CD4-positive, CD25-positive, alpha-beta regulatory T cell (primary cell): ENCODE data around the gene TANK. TPM values are rescaled to one million over a fixed set of nuclear protein-coding genes. Genes with fewer than 3 reads are reported as not detected.
A peak's percentile ranks its signal among the peaks of the same experiment; 100 is the strongest.

Experiments used
- ATAC-seq, 2 donors: fragments of 150-1000 bp; cut with Tn5 transposase; one replicate each; pipeline ENCODE4 v1.10.0; 2021; ENCODE audit warnings: low read depth in 2 of 2, moderate number of reproducible peaks in 2 of 2, moderate library complexity in 1 of 2
- DNase-seq, 3 donors: peaks; one replicate each; pipeline versions ENCODE4 v3.0.0 to v3.0.0-alpha.2; 2012 to 2022; ENCODE audit warnings: mixed read lengths in 1 of 3
- H3K27ac ChIP-seq: one replicate; pipeline ENCODE4 v1.7.0; 2013; ENCODE audit warnings: mild to moderate bottlenecking, low read length; ENCODE audit not compliant: insufficient read depth, poor library complexity, severe bottlenecking
- H3K27me3 ChIP-seq: one replicate; pipeline ENCODE4 v1.7.0; 2013; ENCODE audit warnings: low read length; ENCODE audit not compliant: control insufficient read depth, insufficient read depth
- H3K36me3 ChIP-seq: one replicate; pipeline ENCODE4 v1.7.0; 2013; ENCODE audit warnings: mild to moderate bottlenecking, low read length, moderate library complexity; ENCODE audit not compliant: control insufficient read depth, insufficient read depth
- H3K4me1 ChIP-seq: 2 replicates; pipeline ENCODE4 v1.7.0; 2013; ENCODE audit warnings: mild to moderate bottlenecking, low read length; ENCODE audit not compliant: insufficient read depth, control insufficient read depth, poor library complexity, severe bottlenecking
- H3K4me3 ChIP-seq: one replicate; pipeline ENCODE4 v1.7.0; 2013; ENCODE audit warnings: low read depth, mild to moderate bottlenecking, low read length, moderate library complexity
- H3K9me3 ChIP-seq, 2 experiments: 1 replicate in 1 of 2; 2 replicates in 1 of 2; pipeline ENCODE4 v1.7.0; 2013; ENCODE audit warnings: low read length in 2 of 2, mild to moderate bottlenecking in 1 of 2, moderate library complexity in 1 of 2; ENCODE audit not compliant: control insufficient read depth in 2 of 2
- H3K27ac Mint-ChIP-seq, 3 donors: one replicate each; pipeline ENCODE4 v1.8.0; 2020 to 2022; ENCODE audit warnings: mild to moderate bottlenecking in 3 of 3, mixed read lengths in 3 of 3, moderate library complexity in 2 of 3
- H3K27me3 Mint-ChIP-seq: one replicate; pipeline ENCODE4 v1.8.0; 2022; ENCODE audit warnings: mild to moderate bottlenecking, mixed read lengths
- H3K36me3 Mint-ChIP-seq: one replicate; pipeline ENCODE4 v1.8.0; 2020; ENCODE audit warnings: mixed read lengths
- H3K4me1 Mint-ChIP-seq, 4 donors: one replicate each; pipeline ENCODE4 v1.8.0; 2020 to 2022; ENCODE audit warnings: mixed read lengths in 4 of 4, mild to moderate bottlenecking in 1 of 4
- H3K4me3 Mint-ChIP-seq, 4 donors: one replicate each; pipeline ENCODE4 v1.8.0; 2020 to 2022; ENCODE audit warnings: mild to moderate bottlenecking in 4 of 4, mixed read lengths in 4 of 4, moderate library complexity in 3 of 4
- H3K9me3 Mint-ChIP-seq, 7 donors: one replicate each; pipeline ENCODE4 v1.8.0; 2020 to 2022; ENCODE audit warnings: mixed read lengths in 7 of 7, mild to moderate bottlenecking in 3 of 7, moderate library complexity in 2 of 7
- polyA plus RNA-seq, 4 donors: library from polyadenylated mRNA; unstranded; fragments of 300-500 nt; fragmentation: Illumina TruSeq; gene quantifications; one replicate each; pipeline ENCODE4 v1.2.3, GENCODE V29; 2021
- total RNA-seq: library from RNA; stranded (reverse); gene quantifications from one replicate; pipeline ENCODE4 v1.2.3, GENCODE V29; 2022

Gene TANK
- total and polyA plus RNA-seq, 5 donors from 2014 or later = 84.5 to 182 (median 90.2) TPM

DNA sequence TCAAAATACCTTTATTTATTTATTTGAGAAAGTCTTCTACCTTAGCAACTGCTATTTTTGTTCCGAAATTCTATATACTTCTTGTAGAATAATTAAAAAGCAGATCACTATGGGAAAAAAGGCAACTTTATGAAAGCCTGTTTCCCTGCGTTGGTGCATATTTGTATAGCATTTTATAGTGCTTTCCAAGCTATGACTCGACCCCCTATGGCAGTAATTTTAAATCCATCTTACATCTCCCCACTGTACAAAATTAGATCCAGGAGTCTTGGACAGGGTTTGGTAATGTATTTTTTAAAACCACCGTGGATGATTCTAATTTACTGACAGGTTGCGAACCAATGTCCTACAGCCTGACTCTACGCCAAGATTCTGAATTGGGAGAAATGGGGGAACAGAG, 10.1 kb downstream of the TANK start:
- Histone ChIP-seq H3K27me3 (no peaks in the 10 kb centered on the region), H3K4me3 (peak overlapping the region; percentile 54), H3K4me1 (peaks cover 59% of the 10 kb centered on the region), H3K9me3 (no peaks in the 10 kb centered on the region), H3K27ac (no peak overlapping the region), H3K36me3 (peaks cover 9% of the 10 kb centered on the region)
- H3K4me1 Mint-ChIP-seq = peaks cover 70 to 93% (median 82%) of the 10 kb centered on the region in 4 donors
- peak overlapping the region in 2 of 3 donors; percentile 10 to 53 for H3K27ac Mint-ChIP-seq
- H3K4me3 Mint-ChIP-seq = peak overlapping the region in 2 of 4 donors; percentile 45 to 55
- H3K9me3 Mint-ChIP-seq = no peaks in the 10 kb centered on the region
- H3K36me3 Mint-ChIP-seq = peaks cover 28% of the 10 kb centered on the region
- no peaks in the 10 kb centered on the region for H3K27me3 Mint-ChIP-seq
- no peak for DNase-seq
- no peak for ATAC-seq

DNA sequence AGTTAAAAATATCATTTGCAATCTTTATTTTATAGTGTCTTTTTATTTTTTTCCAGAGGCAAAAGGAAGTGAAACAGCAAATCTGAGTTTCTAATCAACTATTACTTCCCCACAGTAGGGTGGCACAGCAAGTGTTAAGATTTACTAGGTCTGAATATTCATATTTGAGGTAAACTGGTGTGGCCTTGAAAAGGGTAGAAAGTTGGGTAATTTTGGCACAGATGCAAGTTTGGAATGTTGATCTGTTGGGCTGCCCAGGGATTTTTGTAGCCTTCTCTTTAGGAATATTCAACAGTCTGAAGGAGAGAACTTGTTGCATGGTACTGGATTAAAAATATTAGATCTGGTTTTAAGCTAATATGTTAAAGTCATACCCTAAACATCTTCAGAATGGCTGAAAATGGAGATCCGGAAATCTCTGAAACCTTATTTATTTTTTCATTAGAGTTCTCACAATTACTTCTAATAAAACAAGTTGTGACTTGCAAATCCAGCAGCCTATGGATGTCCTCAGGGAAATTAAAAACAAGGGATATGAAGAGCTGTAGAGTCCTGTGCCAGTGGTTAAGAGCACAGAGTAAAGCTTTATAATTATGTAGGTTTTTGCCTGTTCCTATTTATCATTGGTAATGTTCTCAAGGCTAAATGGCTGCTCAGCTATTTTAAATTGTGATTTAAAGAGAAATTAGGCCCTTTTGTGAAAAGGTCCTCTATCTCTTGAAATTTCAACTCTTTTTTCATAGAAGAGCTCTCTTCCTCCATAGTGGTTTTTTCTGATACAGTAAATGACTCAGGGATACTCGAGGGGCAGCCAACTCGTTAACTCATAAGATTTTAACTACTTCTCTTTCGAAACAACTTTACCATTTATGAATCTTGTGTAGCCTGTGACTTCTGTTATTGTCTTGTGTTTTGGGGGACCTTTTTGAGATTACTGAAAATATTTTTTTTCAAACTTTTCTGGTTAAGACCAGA, 11.0 kb downstream of the TANK start:
- H3K27ac Mint-ChIP-seq = peak overlapping the region; percentile 23 to 53 (median 28)

DNA sequence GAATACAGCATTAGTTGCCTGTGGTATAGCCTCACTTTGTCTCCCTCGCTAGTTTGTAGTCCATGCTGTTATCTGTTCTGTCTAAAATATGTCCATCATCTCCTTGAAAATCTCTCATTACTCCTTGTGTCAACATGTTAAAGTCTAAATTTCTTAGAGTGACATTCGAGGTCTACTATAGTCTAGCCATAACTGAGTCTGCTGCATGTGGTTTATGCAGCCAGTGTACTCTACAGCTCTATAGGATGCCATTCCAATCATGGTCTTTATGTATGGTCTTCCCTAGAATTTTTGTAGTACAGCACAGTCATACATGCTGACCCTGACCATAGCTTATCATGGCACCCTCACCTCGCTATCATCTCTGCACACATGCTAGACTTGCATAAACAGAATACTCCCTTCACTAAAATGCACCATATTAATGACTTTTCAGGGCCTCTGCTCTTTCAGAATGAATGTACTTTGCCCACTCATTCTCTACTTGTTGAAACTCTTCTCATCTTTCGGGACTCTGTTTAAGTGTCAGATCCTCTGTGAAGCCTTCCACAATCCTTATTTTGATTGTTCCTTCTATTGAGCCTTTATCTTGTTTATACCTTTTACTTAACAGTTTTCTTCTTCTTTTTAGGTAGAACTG, 12.8 kb downstream of the TANK start:
- peak overlapping the region in 2 of 3 donors; percentile 24 to 86 for H3K27ac Mint-ChIP-seq
- DNase-seq = no peak
- Histone ChIP-seq H3K9me3 (no peaks in the 10 kb centered on the region), H3K4me3 (peak overlapping the region; percentile 39), H3K27ac (no peak overlapping the region), H3K27me3 (no peaks in the 10 kb centered on the region), H3K36me3 (peaks cover 21% of the 10 kb centered on the region), H3K4me1 (peaks cover 42% of the 10 kb centered on the region)
- peaks cover 0 to 1% (median 0%) of the 10 kb centered on the region in 7 donors for H3K9me3 Mint-ChIP-seq
- H3K27me3 Mint-ChIP-seq = no peaks in the 10 kb centered on the region
- H3K4me3 Mint-ChIP-seq = peak overlapping the region; percentile 1 to 44 (median 8)
- peaks cover 66 to 86% (median 68%) of the 10 kb centered on the region in 4 donors for H3K4me1 Mint-ChIP-seq
- no peak for ATAC-seq
- peaks cover 38% of the 10 kb centered on the region for H3K36me3 Mint-ChIP-seq

More for the DNA sequence above, 11.0 kb downstream of the TANK start:
- Histone ChIP-seq H3K27me3 (no peaks in the 10 kb centered on the region), H3K4me3 (peak overlapping the region; percentile 54), H3K4me1 (peaks cover 51% of the 10 kb centered on the region), H3K9me3 (no peaks in the 10 kb centered on the region), H3K27ac (no peak overlapping the region), H3K36me3 (peaks cover 9% of the 10 kb centered on the region)
- Mint-ChIP-seq H3K4me1 (peaks cover 69 to 93% (median 78%) of the 10 kb centered on the region in 4 donors), H3K27me3 (no peaks in the 10 kb centered on the region), H3K9me3 (no peaks in the 10 kb centered on the region), H3K36me3 (peaks cover 33% of the 10 kb centered on the region), H3K4me3 (peak overlapping the region; percentile 43 to 68 (median 49))
- ATAC-seq = no peak
- no peak for DNase-seq

DNA sequence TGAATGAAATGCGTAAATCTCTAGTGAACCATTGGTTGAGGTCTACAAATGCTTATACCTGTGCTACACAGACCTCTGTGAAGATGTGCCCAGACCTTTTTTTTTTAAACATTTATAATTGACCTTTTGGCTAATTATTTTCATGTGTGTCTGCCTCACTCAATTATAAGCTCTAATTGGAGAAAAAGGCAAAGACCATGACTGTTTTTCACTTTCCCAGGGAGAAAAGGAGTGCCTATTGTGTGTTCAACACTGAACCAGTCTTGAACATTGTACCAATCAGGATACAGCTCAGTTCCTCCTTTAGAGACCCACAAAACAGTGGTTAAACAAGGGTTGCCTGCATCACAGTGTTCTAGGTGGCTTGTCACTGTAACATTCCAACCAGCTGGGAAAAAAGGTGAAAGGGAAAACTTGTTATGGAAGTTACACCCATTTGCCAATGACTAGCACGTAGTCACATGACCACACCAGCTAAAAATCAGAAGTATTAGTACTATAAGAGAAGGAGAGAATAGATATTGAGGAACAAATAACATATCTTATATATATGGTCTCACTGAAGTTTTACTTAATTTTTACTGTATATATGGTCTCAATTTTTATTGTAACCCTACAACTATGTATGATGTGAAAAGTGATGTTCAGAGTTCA, 13.4 kb downstream of the TANK start:
- H3K4me1 Mint-ChIP-seq = peaks cover 68 to 86% (median 71%) of the 10 kb centered on the region in 4 donors
- H3K4me3 Mint-ChIP-seq = peak overlapping the region in 1 of 4 donors; percentile 44
- H3K36me3 Mint-ChIP-seq = peaks cover 45% of the 10 kb centered on the region
- peaks cover 42% of the 10 kb centered on the region for H3K4me1 ChIP-seq
- peaks cover 21% of the 10 kb centered on the region for H3K36me3 ChIP-seq
- ATAC-seq (no peak), DNase-seq (no peak)
- no peaks in the 10 kb centered on the region for H3K27me3 ChIP-seq
- no peak overlapping the region for H3K27ac ChIP-seq
- peak overlapping the region in 1 of 3 donors; percentile 86 for H3K27ac Mint-ChIP-seq
- no peaks in the 10 kb centered on the region for H3K27me3 Mint-ChIP-seq
- H3K9me3 Mint-ChIP-seq = peaks cover 0 to 1% (median 0%) of the 10 kb centered on the region in 7 donors
- peak overlapping the region; percentile 39 for H3K4me3 ChIP-seq
- no peaks in the 10 kb centered on the region for H3K9me3 ChIP-seq

DNA sequence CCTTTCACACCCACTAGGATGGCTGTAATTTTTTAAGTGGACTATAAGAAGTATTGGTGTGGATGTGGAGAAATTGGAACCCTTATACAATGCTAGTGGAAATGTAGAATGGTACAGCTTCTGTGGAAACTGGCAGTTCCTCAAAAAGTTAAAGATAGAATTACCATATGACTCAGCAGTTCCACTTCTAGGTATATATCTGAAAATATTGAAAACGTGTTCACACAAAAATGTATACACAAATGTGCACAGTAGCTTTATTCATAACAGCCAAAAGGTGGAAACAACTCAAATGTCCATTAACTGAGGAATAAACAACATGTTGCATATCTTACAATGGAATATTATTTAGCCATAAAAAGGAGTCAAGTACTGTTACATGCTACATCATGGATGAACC, 17.7 kb downstream of the TANK start:
- Mint-ChIP-seq H3K4me3 (peak overlapping the region in 1 of 4 donors; percentile 24), H3K9me3 (peaks cover 0 to 1% (median 0%) of the 10 kb centered on the region in 7 donors), H3K27ac (peak overlapping the region in 1 of 3 donors; percentile 97)

DNA sequence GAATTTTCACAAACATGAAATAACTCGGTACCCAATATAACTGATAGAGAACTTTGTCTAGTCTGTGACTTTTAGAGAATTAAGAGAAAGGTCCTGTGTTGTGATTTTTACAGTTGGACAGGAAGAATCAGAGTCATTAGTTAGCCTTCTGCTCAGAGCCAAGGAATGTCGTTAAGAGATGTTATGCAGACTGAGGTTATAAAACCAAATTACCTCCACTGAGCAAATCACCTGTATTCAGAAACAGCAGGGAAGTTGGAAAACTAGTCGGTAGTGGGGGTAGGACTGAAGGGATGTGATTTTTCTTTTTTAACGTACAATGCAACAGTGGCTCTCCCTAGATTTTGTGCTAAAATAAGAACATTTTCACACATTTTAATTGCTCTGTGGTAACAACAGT, 18.5 kb downstream of the TANK start:
- Histone ChIP-seq H3K27ac (no peak overlapping the region), H3K27me3 (no peaks in the 10 kb centered on the region), H3K9me3 (no peaks in the 10 kb centered on the region), H3K36me3 (peaks cover 65% of the 10 kb centered on the region), H3K4me1 (no peaks in the 10 kb centered on the region), H3K4me3 (no peak overlapping the region)
- H3K27me3 Mint-ChIP-seq = no peaks in the 10 kb centered on the region
- DNase-seq (no peak), ATAC-seq (no peak)
- peaks cover 56% of the 10 kb centered on the region for H3K36me3 Mint-ChIP-seq
- peaks cover 0 to 1% (median 0%) of the 10 kb centered on the region in 7 donors for H3K9me3 Mint-ChIP-seq
- peak overlapping the region in 2 of 3 donors; percentile 42 to 77 for H3K27ac Mint-ChIP-seq
- peaks cover 34 to 59% (median 36%) of the 10 kb centered on the region in 4 donors for H3K4me1 Mint-ChIP-seq
- H3K4me3 Mint-ChIP-seq = peak overlapping the region in 1 of 4 donors; percentile 24

More for the DNA sequence above, 17.7 kb downstream of the TANK start:
- ATAC-seq (no peak), DNase-seq (no peak)
- Histone ChIP-seq H3K36me3 (peaks cover 60% of the 10 kb centered on the region), H3K4me1 (peaks cover 8% of the 10 kb centered on the region), H3K27me3 (no peaks in the 10 kb centered on the region), H3K4me3 (no peak overlapping the region), H3K9me3 (no peaks in the 10 kb centered on the region), H3K27ac (no peak overlapping the region)
- H3K36me3 Mint-ChIP-seq = peaks cover 59% of the 10 kb centered on the region
- H3K27me3 Mint-ChIP-seq = no peaks in the 10 kb centered on the region
- peaks cover 38 to 65% (median 42%) of the 10 kb centered on the region in 4 donors for H3K4me1 Mint-ChIP-seq

DNA sequence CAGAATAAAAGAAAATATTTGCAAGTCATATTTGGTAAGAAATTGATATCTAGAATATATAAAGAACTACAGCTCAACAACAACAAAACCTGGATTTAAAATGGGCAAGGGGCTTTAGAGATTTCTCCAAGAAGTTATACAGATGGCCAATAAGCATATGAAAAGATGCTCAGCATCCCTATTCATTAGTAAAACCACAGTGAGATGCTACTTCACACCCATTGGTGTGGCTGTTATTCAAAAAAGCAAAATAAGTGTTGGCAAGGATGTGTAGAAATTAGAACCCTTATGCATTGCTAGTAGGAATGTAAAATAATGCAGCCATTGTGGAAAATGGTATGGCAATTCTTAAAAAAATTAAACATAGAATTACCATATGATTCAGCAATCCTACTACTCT, 29.8 kb downstream of the TANK start:
- Mint-ChIP-seq H3K4me1 (peaks cover 61 to 75% (median 69%) of the 10 kb centered on the region in 4 donors), H3K27me3 (no peaks in the 10 kb centered on the region), H3K4me3 (no peak overlapping the region), H3K9me3 (no peaks in the 10 kb centered on the region), H3K36me3 (peaks cover 55% of the 10 kb centered on the region), H3K27ac (peak overlapping the region in 1 of 3 donors; percentile 4)
- ATAC-seq = no peak
- DNase-seq = no peak
- no peaks in the 10 kb centered on the region for H3K9me3 ChIP-seq
- no peak overlapping the region for H3K27ac ChIP-seq
- H3K27me3 ChIP-seq = no peaks in the 10 kb centered on the region
- H3K4me1 ChIP-seq = peaks cover 20% of the 10 kb centered on the region
- H3K4me3 ChIP-seq = no peak overlapping the region
- peaks cover 28% of the 10 kb centered on the region for H3K36me3 ChIP-seq
